HG03439 (cell line): ENCODE data around the gene SLAIN2.

Experiments used
- ATAC-seq: cut with Tn5 transposase; IDR thresholded peaks from one replicate; pipeline ENCODE4 v1.9.1; 2021; ENCODE audit warnings: mild to moderate bottlenecking, moderate library complexity; ENCODE audit not compliant: unreplicated experiment

Gene SLAIN2

GRCh38 chr4:48333587-48333986 lies 7.7 kb upstream of the SLAIN2 start:
- no peak for ATAC-seq

DNA sequence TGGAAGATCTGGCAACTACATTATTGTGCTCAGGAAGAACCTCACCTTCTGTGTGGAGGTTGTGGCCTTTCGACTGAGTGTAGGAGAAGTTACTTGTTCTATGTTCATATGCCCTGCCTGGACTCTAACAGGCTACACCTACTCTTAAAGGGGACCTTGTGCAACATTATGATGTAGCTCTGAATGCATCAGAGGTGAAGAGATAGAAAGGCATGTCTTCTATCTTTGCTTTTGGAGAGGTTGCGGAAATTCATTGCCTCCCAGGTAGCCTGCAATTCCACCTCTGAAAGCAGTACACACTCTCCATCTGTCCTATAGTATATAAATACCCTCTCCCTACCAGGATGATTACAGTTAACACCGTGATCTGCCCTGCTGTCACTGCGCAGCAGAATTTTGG lies 7.1 kb upstream of the SLAIN2 start:
- ATAC-seq: no peak

GRCh38 chr4:48334900-48335384 lies 6.4 kb upstream of the SLAIN2 start:
- no peak for ATAC-seq

- no peak for ATAC-seq
These were observed 5.0 kb upstream of the SLAIN2 start for GRCh38 chr4:48336146-48336870.

GRCh38 chr4:48337731-48338130 lies 3.6 kb upstream of the SLAIN2 start:
- ATAC-seq: no peak

DNA sequence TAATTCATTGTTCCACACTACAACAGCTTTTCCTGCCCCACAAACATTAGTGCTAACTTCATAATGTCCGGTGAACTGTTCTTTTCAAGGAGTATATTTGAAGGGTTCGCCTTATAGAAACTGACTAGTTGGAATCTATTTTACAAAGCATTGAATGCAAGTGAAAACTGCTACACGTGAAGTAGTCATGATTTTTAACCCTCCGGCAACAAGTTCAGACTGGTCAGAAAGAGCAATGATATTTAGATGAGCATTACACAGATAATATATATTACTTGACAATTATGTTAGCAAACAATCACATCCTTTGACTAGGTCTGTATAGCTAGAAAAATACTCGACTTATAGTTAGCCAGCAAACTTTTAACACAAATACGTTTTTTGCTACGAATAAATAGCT lies 1.7 kb upstream of the SLAIN2 start:
- no peak for ATAC-seq

DNA sequence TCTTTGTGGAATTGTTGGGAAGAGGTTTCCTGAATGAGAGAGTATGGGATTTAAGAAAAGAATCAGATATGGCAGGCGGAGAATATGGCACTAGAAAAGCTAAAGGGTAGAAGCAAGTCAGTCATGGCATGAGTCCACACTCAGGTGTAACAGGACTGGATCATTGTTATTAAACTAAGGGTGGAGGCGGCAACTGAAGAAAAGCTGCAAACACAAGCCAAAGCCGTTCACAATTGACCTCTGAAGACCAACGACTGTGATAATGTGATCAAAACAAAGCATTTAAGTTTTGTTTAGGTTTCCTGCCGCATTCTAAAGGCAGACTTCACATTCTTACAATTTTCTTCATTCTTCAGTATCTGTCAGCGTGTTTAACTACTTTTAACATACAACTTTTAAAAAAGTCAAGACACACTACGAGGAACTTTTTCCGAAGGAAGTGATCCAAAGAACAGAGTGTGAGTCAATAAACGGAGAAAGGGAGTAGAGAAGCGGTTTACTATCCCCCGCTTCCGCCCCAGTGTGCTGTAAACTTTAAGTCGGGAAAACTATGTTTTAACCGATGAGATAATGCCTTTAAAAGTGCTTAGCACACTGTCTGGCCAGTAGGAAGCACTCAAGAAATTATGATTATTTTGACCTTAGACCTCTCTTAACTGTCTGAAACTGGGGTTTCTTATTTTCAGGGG lies 909 bp upstream of the SLAIN2 start:
- peak; percentile 8 for ATAC-seq

DNA sequence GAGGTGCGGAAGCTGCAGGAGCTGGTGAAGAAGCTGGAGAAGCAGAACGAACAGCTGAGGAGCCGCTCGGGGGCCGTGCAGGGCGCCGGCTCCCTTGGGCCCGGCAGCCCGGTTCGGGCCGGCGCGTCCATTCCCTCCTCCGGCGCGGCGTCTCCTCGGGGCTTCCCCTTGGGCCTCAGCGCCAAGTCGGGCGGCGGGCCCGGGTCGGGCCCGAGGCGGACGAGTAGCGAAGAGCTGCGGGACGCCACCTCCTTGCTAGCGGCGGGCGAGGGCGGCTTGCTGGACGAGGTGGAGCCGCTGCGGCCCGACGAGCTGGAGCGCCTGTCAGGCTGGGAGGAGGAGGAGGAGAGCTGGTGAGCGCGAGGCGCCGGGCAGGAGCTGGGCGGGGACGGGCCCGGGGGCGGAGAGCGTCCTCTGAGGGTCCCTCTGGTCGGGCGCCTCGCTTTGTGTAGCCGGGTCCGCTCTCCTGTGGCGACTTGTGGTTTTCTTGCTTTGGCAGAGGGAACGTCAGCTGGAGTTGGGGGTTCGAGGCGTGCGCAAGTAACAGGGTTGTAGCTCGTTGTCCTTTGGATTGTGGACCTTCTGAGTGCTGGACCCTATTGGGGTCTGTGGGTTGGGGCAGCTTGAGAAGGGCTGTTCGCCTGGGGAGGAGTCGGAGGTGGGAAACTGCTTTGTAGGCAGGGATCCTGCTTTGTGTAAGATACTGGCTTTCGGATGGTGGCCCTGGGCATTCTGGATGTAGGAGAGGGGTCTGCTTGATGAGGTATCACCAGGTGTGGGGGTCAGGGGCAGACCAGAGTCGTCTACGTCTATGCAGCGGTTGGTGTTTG lies 662 bp downstream of the SLAIN2 start:
- peak; percentile 30 for ATAC-seq

DNA sequence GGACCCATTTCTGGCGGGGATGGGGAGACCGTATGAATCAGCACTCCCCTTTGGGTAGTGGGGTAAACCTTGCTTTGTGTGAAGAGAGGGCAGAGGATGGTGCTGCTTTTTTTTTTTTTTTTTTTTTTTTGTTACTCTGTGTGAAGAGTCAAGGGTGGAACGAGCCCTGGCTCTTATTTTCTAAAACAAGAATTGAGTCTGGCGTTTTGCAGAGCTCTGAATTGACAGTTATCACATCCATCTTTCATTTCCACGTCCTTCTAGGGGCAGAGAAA lies 1.2 kb downstream of the SLAIN2 start:
- no peak for ATAC-seq

- no peak for ATAC-seq
These were observed 1.7 kb downstream of the SLAIN2 start for GRCh38 chr4:48343035-48343434.

DNA sequence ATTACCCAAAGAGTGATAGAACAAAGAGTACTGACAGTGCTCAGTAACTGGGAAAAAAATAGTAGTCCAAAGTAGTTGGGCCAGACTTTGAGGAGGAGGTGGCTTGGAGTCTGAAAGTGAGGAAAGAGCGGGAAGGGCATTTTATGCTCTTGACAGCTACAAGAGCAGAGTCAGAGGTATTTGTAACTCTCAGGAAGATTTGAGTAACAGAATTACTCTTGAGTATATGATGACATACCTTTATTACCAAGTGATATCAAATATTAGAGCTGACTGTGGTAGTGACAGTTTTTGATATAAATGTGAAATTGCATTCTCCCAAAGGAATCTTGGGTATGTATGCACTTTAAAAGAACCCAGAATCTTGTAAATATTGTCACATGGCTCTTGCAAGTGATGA lies 2.2 kb downstream of the SLAIN2 start:
- ATAC-seq: no peak

- ATAC-seq: no peak
These were observed 4.2 kb downstream of the SLAIN2 start for GRCh38 chr4:48345542-48345941.

GRCh38 chr4:48346594-48346993 lies 5.3 kb downstream of the SLAIN2 start:
- no peak for ATAC-seq

DNA sequence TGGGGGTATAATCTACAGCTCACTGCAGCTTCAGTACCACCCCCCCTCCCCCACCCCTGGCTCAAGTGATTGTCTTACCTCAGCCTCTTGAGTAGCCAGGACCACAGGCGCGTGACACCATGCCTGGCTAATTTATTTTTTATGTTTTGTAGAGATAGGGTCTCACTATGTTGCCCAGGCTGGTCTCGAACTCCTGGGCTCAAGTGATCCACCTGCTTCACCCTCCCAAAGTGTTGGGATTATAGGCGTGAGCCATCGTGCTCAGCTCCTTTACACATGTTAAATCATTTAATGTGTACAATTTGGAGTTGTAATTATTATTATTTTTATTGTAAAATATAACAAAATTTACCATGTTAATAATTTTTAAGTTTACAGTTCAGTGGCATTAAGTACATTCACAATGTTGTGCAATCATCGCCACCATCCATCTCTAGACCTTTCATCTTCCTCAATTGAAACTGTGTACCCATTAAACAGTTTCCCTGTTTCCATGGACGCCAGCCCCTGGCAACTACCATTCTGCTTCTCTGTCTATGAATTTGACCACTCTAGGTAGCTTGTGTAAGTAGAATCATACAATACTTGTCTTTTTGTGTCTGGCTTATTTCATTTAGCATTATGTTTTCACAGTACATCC lies 6.1 kb downstream of the SLAIN2 start:
- ATAC-seq: no peak

DNA sequence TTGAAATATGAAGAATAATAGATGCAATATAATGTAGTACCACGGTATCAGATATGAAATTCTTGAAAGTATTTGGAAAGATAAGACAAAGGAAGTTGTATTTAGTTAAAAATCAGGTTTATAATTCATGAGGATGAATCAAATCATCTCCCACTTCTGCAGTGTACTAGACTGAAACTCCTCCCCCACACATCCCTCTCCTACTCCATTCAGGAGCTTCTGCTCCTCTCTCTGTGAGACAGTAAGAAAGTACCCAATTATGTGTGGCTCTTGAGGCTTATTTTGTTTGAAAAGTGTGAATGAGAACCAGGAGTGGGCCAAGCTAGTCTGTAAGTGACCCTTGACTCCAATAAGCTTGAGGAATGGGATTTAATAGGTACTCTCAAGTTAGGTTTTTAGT lies 9.5 kb downstream of the SLAIN2 start:
- no peak for ATAC-seq

DNA sequence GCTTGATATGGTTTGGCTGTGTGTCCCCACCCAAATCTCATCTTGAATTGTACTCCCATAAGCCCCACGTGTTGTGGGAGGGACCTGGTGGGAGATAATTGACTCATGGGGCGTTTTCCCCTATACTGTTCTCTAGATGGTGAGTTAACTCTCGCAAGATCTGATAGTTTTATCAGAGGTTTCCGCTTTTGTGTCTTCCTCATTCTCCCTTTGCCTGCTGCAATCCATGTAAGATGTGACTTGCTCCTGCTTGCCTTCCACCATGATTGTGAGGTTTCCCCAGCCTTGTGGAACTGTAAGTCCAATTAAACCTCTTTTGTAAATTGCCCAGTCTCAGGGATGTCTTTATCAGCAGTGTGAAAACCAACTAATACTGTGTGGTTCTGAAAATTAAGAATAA lies 11.5 kb downstream of the SLAIN2 start:
- no peak for ATAC-seq

DNA sequence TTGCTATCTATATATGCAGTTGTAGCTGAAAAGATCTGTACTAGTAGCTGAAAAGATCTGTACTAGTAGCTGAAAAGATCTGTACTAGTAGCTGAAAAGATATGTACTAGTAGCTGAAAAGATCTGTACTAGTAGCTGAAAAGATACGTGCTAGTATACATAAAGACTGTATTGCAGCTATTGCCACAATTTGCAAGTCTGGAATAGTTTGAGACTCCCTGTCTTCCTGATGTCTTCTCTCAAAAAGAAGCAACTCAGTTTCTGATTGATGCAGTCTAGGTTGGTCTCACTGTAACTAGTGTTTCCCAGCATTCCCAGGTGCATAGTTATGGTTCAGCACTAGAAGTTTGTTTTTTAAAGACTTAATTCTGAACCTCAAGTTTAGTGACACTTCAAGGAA lies 15.0 kb downstream of the SLAIN2 start:
- no peak for ATAC-seq

DNA sequence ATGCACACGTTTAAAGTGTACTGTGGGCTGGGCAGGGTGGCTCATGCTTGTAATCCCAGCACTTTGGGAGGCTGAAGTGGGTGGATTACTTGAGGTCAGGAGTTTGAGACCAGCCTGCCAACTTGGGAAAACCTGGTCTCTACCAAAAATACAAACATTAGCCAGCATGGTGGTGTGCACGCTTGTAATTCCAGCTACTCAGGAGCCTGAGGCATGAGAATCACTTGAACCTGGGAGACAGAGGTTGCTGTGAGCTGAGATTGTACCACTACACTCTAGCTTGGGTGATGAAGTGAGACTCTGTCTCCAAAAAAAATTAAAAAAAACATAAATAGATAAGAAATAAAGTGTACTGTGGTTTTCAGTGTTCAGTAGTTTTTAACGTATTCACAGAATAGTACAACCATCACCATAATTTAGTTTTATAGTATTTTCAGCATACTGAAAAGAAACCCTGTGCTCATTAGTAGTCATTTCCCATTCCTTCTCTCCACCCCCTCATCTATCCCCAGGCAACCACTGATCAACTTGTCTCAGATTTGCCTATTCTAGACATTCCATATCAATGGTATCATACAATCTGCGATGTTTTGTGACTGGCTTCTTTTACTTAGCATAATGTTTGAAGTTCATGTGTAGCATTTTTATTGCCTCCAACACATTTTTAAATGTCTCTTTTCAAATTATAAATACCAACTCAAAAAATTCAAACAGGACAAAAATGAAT lies 19.1 kb downstream of the SLAIN2 start:
- ATAC-seq: no peak

DNA sequence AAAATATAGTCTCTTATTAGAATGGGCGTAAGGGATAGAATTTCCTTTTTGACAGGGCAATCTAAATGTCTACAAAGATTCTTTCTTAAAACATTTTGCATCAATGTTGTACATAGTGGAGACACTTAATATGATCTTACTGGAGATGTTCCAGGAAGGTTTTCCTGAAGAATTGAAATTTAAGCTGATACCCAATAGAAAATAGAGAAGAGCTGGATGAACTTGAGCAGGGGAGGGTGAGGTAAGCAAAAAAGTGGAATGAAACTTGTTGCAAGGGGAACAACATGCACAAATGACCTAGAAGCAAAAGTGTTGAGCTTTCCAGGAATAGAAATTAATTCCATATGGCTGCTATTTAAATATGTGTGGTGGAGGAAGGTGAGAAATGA lies 19.7 kb downstream of the SLAIN2 start:
- ATAC-seq: no peak

GRCh38 chr4:48366611-48367010 lies 25.3 kb downstream of the SLAIN2 start:
- ATAC-seq: no peak

GRCh38 chr4:48367016-48367415 lies 25.7 kb downstream of the SLAIN2 start:
- ATAC-seq: no peak
